NCI-H128 (cell line): ENCODE results near the gene SARDH.

Experiments
- DNase-seq: peaks from one replicate; lab custom pipeline; 2025; ENCODE audit not compliant: unreplicated experiment; lab: John Stamatoyannopoulos, UW

SARDH gene

DNA sequence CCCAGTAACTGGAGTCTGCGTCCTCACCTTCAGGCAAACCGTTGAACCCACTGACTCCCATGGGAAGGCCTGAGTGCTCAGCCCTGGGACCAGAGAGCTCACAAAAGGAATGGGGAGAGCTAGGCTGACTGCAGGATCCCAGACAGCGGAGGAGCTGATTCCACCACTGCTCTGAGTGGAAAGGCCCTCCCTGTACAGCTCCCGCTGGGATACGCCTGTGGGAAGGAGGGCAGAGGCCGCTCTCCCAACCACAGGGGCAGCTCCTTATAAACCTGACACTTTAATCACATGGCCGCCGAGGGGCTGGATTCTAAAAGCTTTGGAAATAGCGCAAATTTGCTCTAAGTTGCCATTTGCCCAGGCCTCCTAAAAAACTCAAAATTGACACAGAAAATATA lies 64.9 kb downstream of the SARDH start:
- no peak for DNase-seq

DNA sequence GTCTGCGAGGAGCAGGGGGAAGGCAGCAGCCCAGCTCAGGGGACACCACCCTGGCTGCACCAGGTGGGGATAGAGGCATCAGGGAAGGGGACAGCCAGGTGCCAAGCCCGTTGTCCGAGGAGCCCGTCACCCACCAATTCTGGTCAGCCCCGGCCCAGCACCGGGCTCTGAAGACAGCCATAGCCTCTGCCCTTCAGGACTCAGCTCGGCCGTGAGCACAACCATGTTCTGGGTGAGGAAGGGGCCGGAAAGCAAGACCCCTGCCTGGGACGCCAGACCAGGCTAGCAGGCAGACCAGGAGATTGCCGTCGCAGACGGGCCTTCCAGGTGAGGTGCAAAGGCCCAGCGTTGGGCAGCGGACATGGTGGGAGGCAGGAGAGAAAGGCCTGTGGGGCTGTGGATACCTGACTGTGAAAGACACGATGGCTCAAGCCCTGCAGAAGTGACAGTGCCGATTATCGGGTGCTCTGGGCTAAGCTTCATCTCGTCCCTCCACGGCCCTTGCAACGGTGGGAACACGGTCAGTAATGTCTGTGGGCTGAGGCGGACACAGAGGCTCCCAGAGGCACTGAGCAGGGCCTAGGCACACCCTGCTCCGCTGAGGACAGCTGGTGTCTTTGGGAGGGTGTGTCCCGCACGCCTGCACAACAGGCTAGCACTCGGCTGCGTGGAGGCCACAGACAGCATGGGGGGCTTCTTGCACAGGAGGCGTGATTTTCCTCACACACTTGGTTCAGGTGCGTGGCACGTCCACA lies 65.5 kb downstream of the SARDH start:
- DNase-seq, result no peak

DNA sequence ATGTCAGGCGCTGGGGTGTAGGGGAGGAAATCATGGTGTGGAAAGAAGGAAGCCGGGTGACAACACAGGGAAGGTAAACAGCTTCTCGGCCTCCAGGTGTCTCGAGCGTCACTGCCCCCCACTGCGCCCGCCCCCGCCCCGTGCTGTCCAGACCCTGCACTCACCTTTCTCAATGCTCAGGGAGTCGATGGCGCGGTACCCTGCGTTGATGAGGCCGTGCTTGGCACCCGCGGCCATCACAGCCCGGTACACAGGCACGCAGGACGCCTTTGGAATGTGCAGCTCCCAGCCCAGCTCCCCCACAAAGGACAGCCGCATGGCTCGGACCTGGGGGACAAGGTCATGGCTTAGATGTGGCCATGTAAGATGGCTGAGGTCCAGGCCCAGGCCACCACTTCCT lies 66.8 kb downstream of the SARDH start:
- DNase-seq, result no peak

DNA sequence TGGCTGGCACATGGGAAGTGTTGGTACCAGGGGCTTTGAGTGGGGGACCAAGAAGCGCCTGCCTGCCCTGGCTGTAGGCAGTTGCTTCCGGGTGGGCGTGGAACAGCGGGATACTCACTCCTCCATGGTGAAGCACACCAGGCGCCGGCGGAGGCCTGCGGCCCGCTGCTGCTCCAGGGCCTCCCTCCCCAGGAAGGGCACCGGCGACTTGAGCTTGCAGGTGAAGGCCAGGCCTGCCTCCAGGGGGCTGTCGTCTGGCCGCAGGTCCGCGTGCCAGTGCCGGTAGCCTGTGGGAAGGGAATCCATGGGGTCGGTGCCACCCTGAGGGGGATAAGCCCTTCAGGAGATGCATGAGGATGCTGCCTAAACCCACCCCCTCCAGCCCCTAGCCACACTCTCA lies 67.7 kb downstream of the SARDH start:
- no peak for DNase-seq

DNA sequence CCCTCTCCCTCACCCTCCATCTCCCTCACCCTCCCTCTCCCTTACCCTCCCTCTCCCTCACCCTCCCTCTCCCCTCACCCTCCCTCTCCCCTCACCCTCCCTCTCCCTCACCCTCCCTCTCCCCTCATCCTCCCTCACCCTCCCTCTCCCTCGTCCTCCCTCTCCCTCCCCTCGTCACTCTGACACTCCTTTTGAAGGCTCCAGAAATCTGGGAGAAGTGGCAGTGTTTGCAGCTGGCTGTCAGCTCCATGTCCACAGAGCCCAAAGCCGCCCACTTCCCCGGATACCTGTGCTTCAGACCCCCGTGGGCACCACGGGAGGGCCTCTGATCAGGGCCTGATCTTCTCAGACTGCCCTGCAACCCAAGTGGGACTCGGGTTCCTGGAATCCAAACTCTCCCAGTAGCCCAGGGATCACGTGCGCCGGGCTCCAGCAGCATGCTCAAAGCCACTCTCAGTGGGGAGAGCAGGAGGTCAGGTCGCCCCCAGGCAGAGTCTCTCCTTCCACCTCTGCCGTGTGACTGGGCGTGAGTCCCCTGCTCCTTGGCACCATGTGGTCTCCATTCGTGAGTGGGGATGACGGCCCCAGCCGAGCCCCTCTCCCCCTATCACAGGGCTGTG lies 68.9 kb downstream of the SARDH start:
- DNase-seq, result no peak

DNA sequence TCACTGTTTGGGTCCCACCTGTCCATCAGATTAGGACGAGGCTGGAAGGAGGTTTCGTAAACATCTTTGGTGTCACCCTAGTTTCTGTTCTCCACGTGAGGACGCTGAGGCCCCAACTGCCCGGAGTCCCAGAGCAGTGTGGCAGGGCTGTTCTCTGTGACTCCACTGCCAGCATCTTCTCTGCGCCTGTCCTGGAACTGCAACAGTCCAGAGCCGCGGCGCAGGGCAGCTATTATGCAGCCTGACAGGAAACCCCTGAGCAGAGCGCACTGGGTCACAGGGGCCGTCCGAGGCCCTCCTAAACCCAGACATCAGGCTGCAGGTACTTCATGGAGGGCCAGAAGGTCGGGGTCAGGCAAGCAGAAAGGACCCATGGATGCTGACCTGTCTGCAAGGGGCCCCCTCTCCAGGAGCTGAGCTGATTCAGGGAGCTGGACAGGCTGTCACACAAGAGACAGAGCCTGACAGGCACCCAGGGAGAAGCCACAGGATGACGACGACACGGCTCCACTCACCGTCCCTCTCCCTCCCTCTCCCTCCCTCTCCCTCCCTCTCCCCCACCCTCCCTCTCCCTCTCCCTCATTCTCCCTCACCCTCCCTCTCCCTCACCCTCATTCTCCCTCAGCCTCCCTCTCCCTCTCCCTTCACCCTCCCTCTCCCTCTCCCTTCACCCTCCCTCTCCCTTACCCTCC lies 70.2 kb downstream of the SARDH start:
- DNase-seq, result no peak

DNA sequence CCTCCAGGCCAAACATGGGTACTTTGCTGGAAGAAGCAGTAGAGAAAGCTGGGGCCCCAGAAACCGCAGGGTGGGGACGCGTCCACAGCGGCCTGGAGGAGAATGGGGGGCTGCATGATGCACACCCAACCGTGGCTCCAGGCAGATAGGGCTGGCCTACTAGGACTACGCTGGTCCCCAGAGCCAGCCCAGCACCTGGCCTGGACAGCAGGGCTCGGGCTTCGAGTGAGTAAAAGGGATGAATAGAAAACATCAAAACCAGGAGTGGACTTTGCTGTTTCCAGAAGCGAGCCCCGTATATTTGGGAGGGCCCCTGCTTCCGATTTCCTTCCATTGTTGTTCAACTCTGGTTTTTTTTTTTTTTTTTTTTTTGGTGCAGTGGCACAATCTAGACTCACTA lies 71.3 kb downstream of the SARDH start:
- no peak for DNase-seq

DNA sequence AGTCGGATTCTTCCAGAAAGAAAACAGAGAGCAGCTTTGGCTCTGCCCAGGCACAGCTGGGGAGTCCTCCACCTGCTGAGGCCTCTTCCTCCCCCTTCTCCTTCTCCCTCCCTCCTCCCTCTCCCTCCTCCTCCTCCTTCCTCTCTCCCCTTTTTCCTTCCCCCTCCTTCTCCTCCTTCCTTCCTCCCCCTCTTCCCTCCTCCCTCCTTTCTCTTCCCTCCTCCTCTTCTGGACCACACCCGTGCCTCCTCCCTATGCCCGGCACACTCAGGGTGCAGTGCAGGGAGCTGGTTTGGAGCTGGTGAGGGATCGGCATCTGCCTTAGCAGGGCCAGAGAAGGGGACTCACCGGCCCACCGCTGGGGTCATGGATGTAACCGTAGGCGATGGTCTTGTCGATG lies 71.8 kb downstream of the SARDH start:
- DNase-seq, result no peak

DNA sequence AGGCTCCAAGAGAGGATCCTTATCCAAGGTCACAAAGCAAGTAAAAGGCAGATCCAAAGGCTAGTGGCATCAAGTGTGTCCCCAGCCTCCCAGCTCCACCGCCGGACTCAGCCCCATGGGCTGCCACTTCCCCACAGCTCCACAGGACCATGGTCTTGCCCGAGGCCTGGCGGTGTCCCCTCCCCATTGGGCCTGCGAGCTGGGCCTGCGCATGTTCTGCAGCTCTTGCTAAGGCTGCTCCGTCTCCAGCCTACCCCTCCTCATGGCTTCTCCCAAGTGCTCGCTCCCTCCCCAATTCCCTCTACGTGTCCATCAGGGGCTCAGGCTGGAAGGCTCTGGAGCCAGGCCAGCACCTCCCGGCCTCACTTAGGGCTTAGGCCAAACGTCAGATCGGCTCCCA lies 72.6 kb downstream of the SARDH start:
- DNase-seq, result no peak

DNA sequence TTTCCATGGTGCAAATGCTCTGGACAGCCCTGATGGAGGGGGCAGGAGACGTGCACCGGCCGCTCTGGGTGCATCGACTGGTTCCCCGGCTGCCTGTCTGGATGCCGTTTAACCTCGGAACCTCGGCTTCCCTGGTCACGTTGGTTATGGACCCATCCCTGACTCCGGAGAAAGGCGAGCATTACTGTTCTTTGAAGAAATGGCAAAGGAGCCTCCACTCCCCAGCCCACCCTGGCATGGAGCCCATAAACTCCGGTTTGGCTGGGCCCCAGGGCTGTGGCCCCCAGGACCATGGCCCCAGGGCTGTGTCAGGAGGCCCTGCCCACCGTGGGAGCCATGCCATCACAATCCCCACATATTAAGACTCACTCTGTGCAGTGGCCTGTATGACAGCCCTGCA lies 73.1 kb downstream of the SARDH start:
- DNase-seq, result no peak

DNA sequence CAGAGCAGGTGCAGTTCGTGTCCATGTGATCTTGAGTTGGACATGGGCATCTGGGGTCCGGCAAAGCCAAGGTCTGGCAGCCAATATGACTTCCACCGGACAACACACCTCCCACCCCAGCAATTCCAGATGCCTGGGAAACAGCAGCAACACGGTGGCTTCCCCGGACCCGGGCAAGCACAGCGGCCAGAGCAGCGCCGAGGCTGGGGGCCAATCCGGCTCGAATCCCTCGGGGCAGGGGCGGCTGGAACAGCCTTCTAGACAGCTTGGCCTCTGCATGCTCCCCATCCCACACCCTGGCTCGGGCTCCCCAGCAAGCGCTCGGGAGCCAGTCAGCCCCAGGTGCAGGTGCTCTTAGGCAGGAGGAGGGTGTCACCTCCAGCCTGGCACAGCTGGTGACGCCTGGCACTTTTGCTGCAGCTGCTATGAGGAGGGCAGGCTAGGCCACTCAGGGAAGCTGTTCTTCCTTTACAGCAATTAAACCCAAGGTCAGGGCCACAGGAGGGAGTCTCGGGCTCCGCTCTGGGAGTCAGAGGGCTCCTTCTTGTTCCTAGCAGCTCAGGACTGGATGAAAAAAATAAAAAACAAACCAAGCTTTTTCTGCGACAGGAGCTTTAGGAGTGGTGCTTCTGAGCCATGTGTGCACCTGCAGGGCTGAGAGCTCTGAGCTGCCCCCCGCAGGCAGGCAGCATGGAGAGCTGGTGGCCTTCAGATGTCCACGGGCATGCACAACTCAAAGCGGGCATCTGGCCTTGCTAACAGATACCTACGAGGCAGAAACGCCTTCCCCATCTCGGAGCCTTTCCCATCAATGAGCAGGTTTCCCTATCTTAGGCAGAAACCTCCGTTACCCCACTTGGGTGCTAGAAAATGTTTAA lies 73.7 kb downstream of the SARDH start:
- DNase-seq, result peak; percentile 57

DNA sequence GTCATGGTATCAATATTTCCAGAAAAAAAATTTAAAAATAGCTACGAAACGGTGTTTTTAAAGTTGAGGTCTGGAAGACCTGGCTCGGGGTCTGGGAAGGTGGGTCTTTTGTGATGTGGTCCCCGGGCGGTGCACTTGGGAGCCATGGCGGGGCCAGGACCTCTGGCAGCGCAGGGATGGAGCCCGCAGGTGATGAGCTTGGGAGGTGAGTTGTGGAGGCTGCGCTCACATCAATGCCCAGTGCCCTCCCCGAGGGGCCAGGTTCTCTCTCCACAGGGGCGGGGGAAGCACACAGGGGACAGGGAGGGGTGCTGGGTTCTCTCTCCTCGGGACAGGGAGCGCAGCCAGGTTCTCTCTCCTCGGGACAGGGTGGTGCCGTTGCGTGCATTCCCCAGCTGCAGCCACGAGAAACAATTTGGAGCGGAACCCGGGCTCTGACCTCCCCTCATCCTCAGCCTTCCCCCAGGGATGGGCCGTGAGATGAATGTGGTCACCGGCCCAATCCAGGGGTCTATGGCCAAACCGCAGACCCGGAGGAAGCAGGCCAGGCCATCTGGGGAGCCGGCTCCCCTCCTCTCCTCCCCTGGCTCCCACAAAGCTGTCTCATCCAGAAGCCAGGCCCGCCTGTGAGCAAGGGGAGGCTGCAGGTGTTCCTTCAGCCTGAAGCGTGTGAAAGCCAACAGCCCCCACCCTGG lies 76.2 kb downstream of the SARDH start:
- no peak for DNase-seq

DNA sequence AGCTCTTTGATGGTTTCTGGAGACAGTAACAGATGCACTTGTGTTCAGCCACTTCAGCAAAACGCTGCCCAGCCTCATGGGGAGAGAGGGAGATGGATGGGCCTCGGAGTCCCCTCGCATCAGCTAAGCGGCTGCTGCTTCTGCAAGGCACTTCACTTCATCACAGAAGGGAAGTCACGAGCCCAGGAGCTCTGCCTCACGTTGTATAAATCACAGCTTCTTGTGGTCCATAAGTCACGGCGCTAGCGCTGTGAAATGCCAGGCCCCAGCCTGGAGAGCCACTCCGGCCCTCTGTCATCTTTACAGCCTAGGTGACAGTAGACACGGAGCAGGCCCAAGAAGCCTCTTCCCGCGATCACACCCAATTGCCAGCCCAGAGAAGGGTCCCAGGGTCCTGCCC lies 78.6 kb downstream of the SARDH start:
- no peak for DNase-seq

DNA sequence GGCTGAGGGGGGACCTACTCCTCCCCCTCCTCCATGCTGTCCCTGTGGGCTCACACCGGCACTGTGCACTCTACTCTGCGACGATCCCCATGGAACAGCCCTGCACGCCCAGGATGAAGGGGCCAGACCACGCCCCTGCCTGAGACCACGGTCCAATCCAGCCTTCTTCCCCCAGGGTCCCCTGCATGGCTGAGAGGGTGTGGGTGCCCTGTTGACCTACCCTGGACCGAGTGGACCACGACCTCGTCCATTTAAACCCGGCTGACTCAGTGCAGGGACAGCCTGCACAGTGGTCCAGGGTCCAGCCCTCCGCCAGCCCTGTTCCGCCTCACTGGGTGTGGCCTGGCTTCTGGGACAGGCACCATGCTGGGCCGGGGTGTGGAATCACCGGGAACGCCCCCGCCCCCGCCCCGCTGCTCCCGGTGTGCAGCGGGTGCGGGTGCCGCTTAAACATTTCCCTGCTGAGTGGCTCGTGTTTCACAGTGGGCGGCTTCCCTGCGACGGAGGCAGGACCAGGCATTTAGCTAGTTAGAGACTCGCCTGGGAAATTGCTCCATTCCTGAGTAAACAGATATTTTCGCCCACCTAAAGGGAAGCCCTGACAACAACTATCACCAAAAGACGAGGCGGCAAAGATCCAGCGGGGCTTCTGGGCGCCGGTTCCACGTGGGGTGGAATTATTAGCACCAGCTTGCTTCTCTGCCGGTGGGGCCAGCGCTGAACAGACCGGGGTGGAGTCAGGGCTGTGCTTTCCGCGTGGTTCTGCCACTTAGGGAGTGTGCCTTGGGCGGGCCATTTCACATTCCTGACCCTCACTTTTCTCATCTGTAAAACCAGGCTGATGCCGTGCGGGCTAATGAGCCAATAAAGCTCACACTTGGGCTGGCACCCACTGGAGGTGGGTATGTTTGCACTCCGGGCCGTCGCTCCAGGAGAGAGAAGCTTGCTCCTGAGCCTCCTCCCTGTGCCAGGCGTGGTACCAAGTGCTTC lies 79.4 kb downstream of the SARDH start:
- no peak for DNase-seq

DNA sequence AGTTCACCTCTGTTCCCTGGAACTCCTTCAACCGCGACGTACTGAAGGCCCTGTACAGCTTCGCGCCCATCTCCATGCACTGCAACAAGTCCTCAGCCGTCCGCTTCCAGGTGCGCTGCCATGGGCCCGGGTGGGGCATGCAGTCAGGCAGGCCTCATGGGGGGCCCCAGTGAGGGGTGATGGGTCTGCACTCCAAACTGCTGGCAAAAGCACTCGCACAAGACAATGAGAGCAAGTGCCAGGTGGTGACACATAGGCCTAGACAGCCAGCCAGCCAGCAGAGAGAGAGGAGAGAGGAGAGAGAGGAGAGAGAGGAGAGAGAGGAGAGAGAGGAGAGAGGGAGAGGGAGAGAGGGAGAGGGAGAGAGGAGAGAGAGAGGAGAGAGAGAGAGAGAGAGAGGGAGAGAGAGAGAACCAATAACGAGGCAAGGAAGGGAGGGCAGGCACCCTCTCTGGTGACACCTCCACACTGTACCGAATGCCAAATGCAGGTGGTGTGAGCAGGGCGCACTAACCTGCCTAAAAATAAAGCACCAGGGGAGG lies 81.0 kb downstream of the SARDH start:
- peak; percentile 43 for DNase-seq

DNA sequence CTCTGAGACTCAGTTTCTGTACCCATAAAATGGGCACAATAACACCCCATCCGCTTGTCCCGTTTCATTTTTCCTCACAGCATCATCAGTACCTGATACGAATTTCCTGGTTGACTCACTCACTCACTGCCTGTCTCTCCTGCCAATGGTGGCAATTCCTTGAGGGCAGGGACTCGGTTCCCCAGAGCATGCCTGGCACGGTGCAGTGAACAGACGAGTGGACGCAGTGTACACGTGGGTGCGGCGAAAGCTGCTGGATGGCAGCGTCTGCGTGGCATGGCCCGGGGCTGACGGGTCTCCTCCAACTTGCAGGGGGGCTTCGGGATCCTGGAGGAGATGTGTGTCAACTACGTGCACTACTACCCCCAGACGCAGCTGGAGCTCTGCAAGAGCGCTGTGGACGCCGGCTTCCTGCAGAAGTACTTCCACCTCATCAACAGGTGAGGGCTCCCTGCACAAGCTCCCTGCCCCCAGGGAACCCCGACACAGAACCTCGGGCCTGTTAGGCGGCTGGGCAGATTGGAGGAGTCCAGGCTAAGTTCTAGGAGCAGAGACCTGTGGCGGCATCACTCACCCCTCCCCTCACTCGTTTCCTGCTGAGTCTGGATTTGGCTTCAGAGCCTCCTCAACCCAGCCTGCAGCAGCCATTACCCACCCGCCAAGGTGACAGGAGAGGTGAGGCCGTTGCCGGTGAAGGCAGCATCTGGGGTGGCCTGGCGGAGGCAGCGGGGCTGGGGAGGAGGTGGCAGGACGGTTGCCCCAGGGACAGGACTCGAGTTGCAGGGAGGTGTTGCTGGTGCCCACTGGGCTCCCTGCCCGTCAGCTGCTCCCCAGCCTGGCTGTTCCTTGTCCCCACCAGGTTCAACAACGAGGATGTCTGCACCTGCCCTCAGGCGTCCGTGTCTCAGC lies 81.7 kb downstream of the SARDH start:
- no peak for DNase-seq

DNA sequence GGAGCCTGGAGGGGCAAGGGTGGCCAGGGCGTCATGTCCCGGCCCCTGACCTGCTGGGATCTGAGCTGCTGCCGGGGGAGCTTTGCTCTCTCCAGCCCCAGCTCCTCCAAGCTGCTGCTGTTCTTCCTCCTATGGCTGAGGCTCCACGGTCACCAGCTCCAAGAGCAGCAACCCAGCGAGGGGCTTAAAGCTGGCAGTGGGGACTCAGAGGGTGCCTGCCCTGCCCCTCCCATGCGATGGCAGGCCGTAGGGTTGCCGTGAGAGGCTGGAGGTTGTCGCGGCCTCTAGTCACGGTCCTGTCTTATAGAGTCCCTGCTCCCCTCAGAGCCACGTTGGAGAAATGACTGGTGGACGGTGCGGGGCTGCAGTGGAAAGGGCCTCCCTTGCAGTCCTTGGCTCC lies 82.5 kb downstream of the SARDH start:
- no peak for DNase-seq
